GM12878 (cell line): ENCODE data around the gene FGD3. TPM values are rescaled to one million over a fixed set of nuclear protein-coding genes. Genes with fewer than 3 reads are reported as not detected.

ENCODE experiments used
- ATAC-seq: fragments of 200-7000 bp; cut with Tn5 transposase; 3 replicates; pipeline ENCODE4 v1.9.1; 2020; ENCODE audit warnings: mild to moderate bottlenecking, moderate library complexity
- BruUV-seq: library from RNA; stranded (reverse); fragments of 400-500 nt; replicated peaks from 2 replicates; lab custom pipeline; 2021; lab: Mats Ljungman, UMichigan
- CTCF ChIA-PET: fragments of 300-600 bp; sonication (Branson Sonifier 250); formaldehyde crosslinking; extraction: SDS; loops from one replicate; lab custom pipeline; 2021; ENCODE audit warnings: inconsistent platforms; lab: Yijun Ruan, JAX
- POLR2A ChIA-PET: fragments of 350-600 bp; formaldehyde crosslinking; extraction: SDS; loops from one replicate; lab custom pipeline; 2021; ENCODE audit warnings: inconsistent platforms; lab: Charles Lee
- RAD21 ChIA-PET: fragments of 300-600 bp; sonication (Branson Sonifier 250); formaldehyde crosslinking; loops from one replicate; lab custom pipeline; 2023; ENCODE audit warnings: antibody characterized with exemption; ENCODE audit not compliant: unreplicated experiment; lab: Charles Lee
- SMC1A ChIA-PET: fragments of 300-600 bp; sonication (Branson Sonifier 250); formaldehyde crosslinking; loops from one replicate; lab custom pipeline; 2023; ENCODE audit not compliant: unreplicated experiment, uncharacterized antibody; lab: Charles Lee
- DNase-seq: peaks from one replicate; pipeline ENCODE4 v3.0.0-alpha.2; 2011; ENCODE audit warnings: low read depth, low spot score
- FAIRE-seq: peaks from 3 replicates; lab custom pipeline; 2011; peaks lifted over from hg19 to GRCh38; lab: Jason Lieb, UNC
- H2AFZ ChIP-seq: 2 replicates; pipeline ENCODE4 v1.6.0; 2011; ENCODE audit warnings: low read depth, low read length, control low read depth; ENCODE audit not compliant: control insufficient read depth
- H3K27ac ChIP-seq: 2 replicates; pipeline ENCODE4 v1.5.1; 2011; ENCODE audit warnings: control low read depth; ENCODE audit not compliant: control insufficient read depth, insufficient read depth
- H3K27me3 ChIP-seq, 2 experiments: replicated peaks in 1 of 2; 2 replicates each; pipeline versions ENCODE4 v1.6.0 to v1.6.1; 2011; ENCODE audit warnings: low read length in 1 of 2; ENCODE audit not compliant: control insufficient read depth in 2 of 2, insufficient read depth in 2 of 2
- H3K36me3 ChIP-seq, 2 experiments: 2 replicates each; pipeline ENCODE4 v1.5.1; 2011; ENCODE audit warnings: low read length in 1 of 2; ENCODE audit not compliant: control insufficient read depth in 2 of 2, insufficient read depth in 2 of 2
- H3K4me1 ChIP-seq: 2 replicates; pipeline ENCODE4 v1.6.1; 2011; ENCODE audit warnings: mild to moderate bottlenecking, low read length, moderate library complexity, mixed read lengths; ENCODE audit not compliant: control insufficient read depth, insufficient read depth
- H3K4me2 ChIP-seq: 2 replicates; pipeline ENCODE4 v1.6.0; 2011; ENCODE audit warnings: control low read depth; ENCODE audit not compliant: control insufficient read depth, insufficient read depth
- H3K4me3 ChIP-seq: fragments of 200-600 bp; sonication (generic); 2 replicates; pipeline ENCODE4 v1.5.1; 2016
- H3K79me2 ChIP-seq: 2 replicates; pipeline ENCODE4 v1.6.0; 2011; ENCODE audit warnings: low read length; ENCODE audit not compliant: control insufficient read depth, insufficient read depth
- H3K9ac ChIP-seq: 2 replicates; pipeline ENCODE4 v1.8.0; 2011; ENCODE audit warnings: low read length, control low read depth, mixed read lengths; ENCODE audit not compliant: control insufficient read depth, insufficient read depth
- H3K9me3 ChIP-seq: replicated peaks from 3 replicates; pipeline ENCODE4 v1.5.1; 2011; ENCODE audit warnings: mild to moderate bottlenecking, low read length; ENCODE audit not compliant: control insufficient read depth, insufficient read depth
- H4K20me1 ChIP-seq: 2 replicates; pipeline ENCODE4 v1.6.0; 2011; ENCODE audit not compliant: control insufficient read depth, insufficient read depth
- CBFB ChIP-seq: IDR thresholded peaks from 2 replicates; pipeline ENCODE4 v1.6.1; 2016; ENCODE audit warnings: antibody characterized with exemption, low read depth
- CBX3 ChIP-seq: fragments of 200-600 bp; sonication (generic); IDR thresholded peaks from 2 replicates; pipeline ENCODE4 v1.6.1; 2016; ENCODE audit warnings: low read depth, borderline replicate concordance
- CREM ChIP-seq: IDR thresholded peaks from 2 replicates; pipeline ENCODE4 v1.6.1; 2014; ENCODE audit warnings: antibody characterized with exemption, low read depth
- E2F8 ChIP-seq: fragments of 450-650 bp; IDR thresholded peaks from 2 replicates; pipeline ENCODE4 v1.6.1; 2018; ENCODE audit warnings: mild to moderate bottlenecking, low read depth, moderate library complexity; ENCODE audit not compliant: partially characterized antibody
- MTA3 ChIP-seq: IDR thresholded peaks from 2 replicates; pipeline ENCODE4 v1.6.1; 2012; ENCODE audit warnings: low read length, inconsistent platforms, borderline replicate concordance
- RAD51 ChIP-seq: fragments of 450-650 bp; IDR thresholded peaks from 2 replicates; pipeline ENCODE4 v1.6.1; 2016; ENCODE audit warnings: moderate library complexity, mild to moderate bottlenecking, inconsistent platforms
- ZBTB11 ChIP-seq: fragments of 450-650 bp; formaldehyde crosslinking; IDR thresholded peaks from 2 replicates; pipeline ENCODE4 v1.5.0; 2022; ENCODE audit warnings: mild to moderate bottlenecking, missing genetic modification characterization
- WGBS: methylation state at CpG from one replicate; pipeline ENCODE4 v1.1.6; 2016; ENCODE audit warnings: low lambda C conversion rate; ENCODE audit not compliant: insufficient replicate concordance, insufficient coverage; ENCODE audit errors: missing lambda C conversion rate; 5-methylcytosine and 5-hydroxymethylcytosine counted together
- in situ Hi-C: fragments of 300-500 bp; cut with MboI; formaldehyde crosslinking; loops from 9 replicates; pipeline ENCODE4 v1.14.3; 2018; ENCODE audit warnings: mixed read lengths
- intact Hi-C: fragments of 100-400 bp; cut with micrococcal nuclease; formaldehyde crosslinking; loops from one replicate; pipeline ENCODE4 v1.14.2; 2022; ENCODE audit not compliant: unreplicated experiment
- polyA plus RNA-seq, 11 experiments: library from polyadenylated mRNA; depleted of rRNA in 4 of 11; unstranded in 6 of 11; stranded (reverse) in 5 of 11; fragments of >200 nt; fragmentation: Nextera tagmentation in 4 of 11; fragmentation: Illumina TruSeq in 1 of 11; extraction: Ambion mirVana in 4 of 11; extraction: Trizol in 1 of 11; gene quantifications; 1 replicate in 1 of 11; 2 replicates in 10 of 11; pipeline versions ENCODE4 v1.2.1 to v1.2.3, GENCODE V29; 2011 to 2016; ENCODE audit warnings: inconsistent platforms in 2 of 11, missing spikeins in 2 of 11, low read depth in 1 of 11
- total RNA-seq, 4 experiments: library from RNA; depleted of rRNA in 3 of 4; stranded (reverse); fragments of >200 nt in 3 of 4; fragmentation: Illumina TruSeq in 1 of 4; extraction: Trizol in 1 of 4; gene quantifications; 2 replicates each; pipeline versions ENCODE4 v1.2.1 to v1.2.3, GENCODE V29; 2013 to 2021

Gene FGD3
- total and polyA plus RNA-seq, 10 of the 15 experiments (the other 5 are each of a cell fraction or from before 2014, with no cell fraction given): 0.26 to 18.1 (median 12.4) TPM

GRCh38 chr9:92973700-92974099, 26.4 kb downstream of the FGD3 start:
- WGBS: 94% methylated on average over 7 of the region's 7 CpGs
- no peak for DNase-seq
- H3K9me3 ChIP-seq: no peaks in the 10 kb centered on the region
- H3K9ac ChIP-seq: no peak overlapping the region
- ChIA-PET SMC1A (no interaction called here), POLR2A (interaction anchor here (0.7 kb wide), 1 partner anchor 58 kb away, joined by 3 read pairs; no protein-coding TSS in a partner anchor), RAD21 (no interaction called here), CTCF (interaction anchor here (1.3 kb wide), 1 partner anchor 19 kb away, joined by 3 read pairs; no protein-coding TSS in a partner anchor)
- no peak overlapping the region for H3K4me3 ChIP-seq
- intact Hi-C loops: no loop called here
- TF ChIP-seq E2F8 (no peak), MTA3 (no peak), CBX3 (no peak), CBFB (no peak), RAD51 (no peak), CREM (no peak), ZBTB11 (CRISPR knock-in tag) (no peak)
- H3K36me3 ChIP-seq: peaks cover 13 to 16% of the 10 kb centered on the region in 2 experiments; a peak in 3 of 4 replicates
- BruUV-seq: no TSS peak
- peaks cover 2% of the 10 kb centered on the region; the same call in 1 of the 2 replicates for H3K79me2 ChIP-seq
- H3K27ac ChIP-seq: no peak overlapping the region
- FAIRE-seq: no peak
- in situ Hi-C loops: no loop called here
- no peak overlapping the region for H2AFZ ChIP-seq
- H3K4me1 ChIP-seq: peaks cover 6% of the 10 kb centered on the region
- no peaks in the 10 kb centered on the region for H3K27me3 ChIP-seq
- ATAC-seq: no peak
- H3K4me2 ChIP-seq: no peak overlapping the region
- H4K20me1 ChIP-seq: peaks cover 2% of the 10 kb centered on the region; the same call in 1 of the 2 replicates
